Ovary (tissue), 10 donors: ENCODE data around the gene NKAIN4. TPM values are rescaled to one million over a fixed set of nuclear protein-coding genes. Genes with fewer than 3 reads are reported as not detected.

Source experiments
- DNase-seq, 5 donors: peaks; one replicate each; pipeline ENCODE4 v3.0.0-alpha.2; 2019 to 2020
- H3K27ac ChIP-seq, 2 donors: fragments of 200-600 bp; one replicate each; pipeline versions ENCODE4 v1.5.1 to v1.8.0; 2019 to 2022
- H3K27me3 ChIP-seq: fragments of 200-600 bp; one replicate; pipeline ENCODE4 v1.8.0; 2022
- H3K36me3 ChIP-seq: fragments of 200-600 bp; sonication (generic); one replicate; pipeline ENCODE4 v1.5.1; 2019
- H3K4me1 ChIP-seq: one replicate; pipeline ENCODE4 v1.8.1; 2013; ENCODE audit warnings: mild to moderate bottlenecking, moderate library complexity; ENCODE audit not compliant: insufficient read depth
- H3K4me3 ChIP-seq: fragments of 200-600 bp; sonication (generic); one replicate; pipeline ENCODE4 v1.5.1; 2017
- H3K9me3 ChIP-seq, 2 donors: fragments of 200-600 bp in 1 of 2; sonication (generic) in 1 of 2; one replicate each; pipeline versions ENCODE4 v1.5.1 to v1.8.1; 2013 to 2019; ENCODE audit warnings: mild to moderate bottlenecking in 1 of 2, moderate library complexity in 1 of 2
- CTCF ChIP-seq, 3 donors: fragments of 450-650 bp in 2 of 3; fragments of 200-600 bp in 1 of 3; IDR thresholded peaks; one replicate each; pipeline versions ENCODE4 v1.5.1 to v1.8.0; 2016 to 2022; ENCODE audit warnings: antibody characterized with exemption in 3 of 3, mild to moderate bottlenecking in 1 of 3
- EP300 ChIP-seq: sonication (generic); formaldehyde crosslinking; IDR thresholded peaks from one replicate; pipeline ENCODE4 v1.6.1; 2017; ENCODE audit warnings: antibody characterized with exemption
- POLR2A ChIP-seq: fragments of 450-650 bp; IDR thresholded peaks from one replicate; pipeline ENCODE4 v1.6.1; 2017; ENCODE audit warnings: antibody characterized with exemption, mild to moderate bottlenecking, moderate library complexity
- WGBS, 3 donors: extraction: QIAGEN DNeasy Blood & Tissue Kit in 1 of 3; methylation state at CpG; one replicate each; pipeline versions ENCODE4 v1.1.5 to v1.1.7; 2013 to 2017; 5-methylcytosine and 5-hydroxymethylcytosine counted together
- intact Hi-C, 4 donors: fragments of 100-400 bp; cut with DNase I; formaldehyde crosslinking; loops; one replicate each; pipeline versions ENCODE4 v1.11.0 to v1.15.1; 2022 to 2023
- long read RNA-seq, 3 donors: library from polyadenylated mRNA in 2 of 3; unstranded in 2 of 3; transcript quantifications; one replicate each; pipeline ENCODE4 v2.0.0 and lab custom pipeline, GENCODE V29; 2021 to 2026
- polyA plus RNA-seq, 2 donors: library from polyadenylated mRNA; stranded (reverse); fragments of 200-250 nt in 1 of 2; fragments of 350-450 nt in 1 of 2; fragmentation: Illumina TruSeq in 1 of 2; extraction: RNeasy Lipid Tissue Mini Kit (QIAGEN cat#74804) in 1 of 2; gene quantifications; one replicate each; pipeline ENCODE4 v1.2.3, GENCODE V29; 2013 to 2014
- total RNA-seq, 7 donors: library from RNA; depleted of rRNA in 2 of 7; stranded (reverse); fragments of >200 nt in 2 of 7; fragmentation: NEBNext Ultra II Directional in 3 of 7; extraction: Animal tissue kit (Norgen Biotek cat#: 25700) in 3 of 7; gene quantifications; one replicate each; pipeline versions ENCODE4 v1.1.0 to v1.2.4, GENCODE V29; 2016 to 2023
- donor health status: DM: no; HTN: no; CAD: no; lungs with moderate emphysema.
- donor health status: DM: no; HTN: no; CAD: no.
- donor health status: Bipolar disorder and iron deficiency.
- donor health status: DM: yes; HTN: yes; CAD: no.
- donor health status: DM: no; HTN: no; CAD: no.
- donor health status: DM: yes; HTN: yes; CAD: no.

Gene NKAIN4
- under 1 TPM in 2 of 7 donors, not detected in 5; 0.18 to 0.24 TPM for total RNA-seq
- not detected for polyA plus RNA-seq
- long read RNA-seq, donor 1, partial matches to known transcripts = 0 of 1 reads
- long read RNA-seq, donor 1, other reads (novel, unspliced or antisense) = 1 of 1 reads
- long read RNA-seq, donor 2, transcript NKAIN4-203 (7 exons, 1,430 nt) = major isoform, 9 of 11 reads
- long read RNA-seq, donor 2, partial matches to known transcripts = 0 of 11 reads
- long read RNA-seq, donor 2, other reads (novel, unspliced or antisense) = 0 of 11 reads
- long read RNA-seq, donor 3, partial matches to known transcripts = 0 of 1 reads
- long read RNA-seq, donor 3, other reads (novel, unspliced or antisense) = 1 of 1 reads

GRCh38 chr20:63254232-63254605, at the start of gene NKAIN4:
Gene NKAIN4, minus strand, starts transcription at chr20:63254463. Its CDS starts 13 bp downstream, at chr20:63254450.
- no peaks in the 10 kb centered on the region for H3K36me3 ChIP-seq
- WGBS, 3 donors = 0 to 5% (median 1%) methylated on average over 7 to 46 of the region's 46 CpGs
- no peak for DNase-seq
- H3K27me3 ChIP-seq = no peaks in the 10 kb centered on the region
- no peaks in the 10 kb centered on the region for H3K9me3 ChIP-seq
- no peak within 1 kb of the TSS for H3K27ac ChIP-seq
- no peaks in the 10 kb centered on the region for H3K4me1 ChIP-seq
- no peak for TF ChIP-seq CTCF (IDR thresholded peaks at IDR 0.05)
- TF ChIP-seq EP300 = no peak
- TF ChIP-seq POLR2A = no peak
- no peak within 1 kb of the TSS for H3K4me3 ChIP-seq
- intact Hi-C loops = no loop called here

DNA sequence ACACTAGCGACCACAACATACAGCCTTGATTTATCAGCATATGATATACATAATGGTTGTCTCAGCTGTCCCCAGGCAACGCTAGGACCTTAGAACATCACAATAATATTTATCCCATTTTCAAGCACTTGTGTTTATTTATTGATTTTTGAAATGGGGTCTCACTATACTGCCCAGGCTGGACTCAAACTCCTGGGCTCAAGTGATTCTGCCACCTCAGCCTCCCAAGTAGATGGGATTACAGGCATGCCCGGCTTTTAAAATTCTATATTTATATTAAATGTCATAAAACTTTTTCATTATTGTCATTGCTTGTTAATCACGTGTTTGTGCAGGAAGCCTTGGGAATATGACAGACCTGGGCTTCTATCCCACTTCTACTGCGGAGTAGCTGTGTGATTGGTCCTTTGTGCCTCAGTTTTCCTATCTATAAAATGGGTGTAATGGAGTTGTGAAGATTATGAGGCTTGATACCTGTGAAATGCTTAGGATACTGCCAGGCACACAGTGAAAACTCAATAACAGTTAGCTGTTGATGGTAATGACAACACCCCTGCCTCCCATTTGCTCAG, 48.9 kb upstream of the NKAIN4 start:
- intact Hi-C loops = no loop called here
- TF ChIP-seq EP300 = no peak
- TF ChIP-seq POLR2A = no peak
- TF ChIP-seq CTCF (IDR thresholded peaks at IDR 0.05) = no peak
- WGBS, 3 donors = 53 to 67% (median 61%) methylated on average over 5 of the region's 5 CpGs
- Histone ChIP-seq H3K27ac (no peak overlapping the region), H3K4me1 (no peaks in the 10 kb centered on the region), H3K36me3 (no peaks in the 10 kb centered on the region), H3K27me3 (no peaks in the 10 kb centered on the region), H3K9me3 (peaks cover 0 to 4% of the 10 kb centered on the region in 2 donors), H3K4me3 (no peak overlapping the region)
- no peak for DNase-seq

DNA sequence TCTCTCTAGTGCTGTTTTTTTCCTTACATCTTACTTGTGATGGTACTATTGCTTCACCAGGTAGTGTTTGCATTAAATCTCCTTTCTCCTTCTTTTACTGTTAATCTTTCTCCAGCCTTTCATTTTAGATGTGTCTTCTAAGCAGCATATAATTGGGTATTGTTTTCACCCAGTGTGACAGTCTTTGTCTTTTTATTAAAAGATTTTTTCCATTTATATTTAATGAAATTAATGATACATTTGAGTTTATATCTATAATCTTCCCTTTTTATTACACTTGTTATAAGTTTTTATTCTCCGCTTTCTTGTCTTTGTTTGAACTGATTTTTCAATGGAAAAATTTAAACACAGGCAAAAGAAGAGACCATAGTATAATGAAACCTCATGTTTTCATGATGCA, 47.4 kb upstream of the NKAIN4 start:
- H3K9me3 ChIP-seq = peaks cover 0 to 4% of the 10 kb centered on the region in 2 donors
- intact Hi-C loops = no loop called here
- peaks cover 4% of the 10 kb centered on the region for H3K27me3 ChIP-seq
- H3K27ac ChIP-seq = no peak overlapping the region
- no peak for DNase-seq
- H3K36me3 ChIP-seq = no peaks in the 10 kb centered on the region
- no peak overlapping the region for H3K4me3 ChIP-seq
- WGBS, 3 donors = 96 to 98% (median 98%) methylated on average over 1 of the region's 1 CpG
- H3K4me1 ChIP-seq = no peaks in the 10 kb centered on the region
- TF ChIP-seq POLR2A = no peak
- no peak for TF ChIP-seq CTCF (IDR thresholded peaks at IDR 0.05)
- no peak for TF ChIP-seq EP300

DNA sequence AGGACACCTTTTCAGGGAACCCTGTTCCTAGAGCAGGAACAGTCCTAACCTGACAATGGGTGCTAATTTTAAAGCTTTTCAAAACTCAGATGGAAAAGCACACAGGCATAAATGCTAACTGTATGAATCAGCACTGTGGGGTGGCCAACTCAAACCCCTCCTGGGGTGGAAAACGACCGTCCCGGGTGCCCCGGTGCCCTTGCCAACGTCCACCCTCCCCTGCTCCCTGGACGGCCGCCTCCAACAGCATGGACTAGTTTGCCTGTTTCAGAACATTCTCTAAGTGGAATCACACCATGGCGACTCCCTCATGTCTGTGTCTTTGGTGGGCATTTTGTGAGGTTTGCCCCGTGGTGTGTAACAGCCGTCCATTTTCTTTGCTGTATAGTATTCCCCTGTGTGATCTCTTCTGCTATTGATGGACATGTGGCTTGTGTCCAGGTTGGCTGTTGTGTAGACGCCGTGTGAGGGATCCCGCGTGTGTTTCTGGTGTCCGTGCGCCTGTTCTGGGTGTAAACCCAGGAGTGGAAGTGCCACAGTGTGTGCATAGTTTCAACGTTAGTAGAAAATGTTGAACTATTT, 44.6 kb upstream of the NKAIN4 start:
- intact Hi-C loops = no loop called here
- H3K27ac ChIP-seq = no peak overlapping the region
- H3K4me1 ChIP-seq = no peaks in the 10 kb centered on the region
- H3K27me3 ChIP-seq = peaks cover 4% of the 10 kb centered on the region
- H3K36me3 ChIP-seq = no peaks in the 10 kb centered on the region
- TF ChIP-seq POLR2A (no peak), CTCF (IDR thresholded peaks at IDR 0.05) (no peak), EP300 (no peak)
- no peak overlapping the region for H3K4me3 ChIP-seq
- DNase-seq = no peak
- 84 to 87% (median 85%) methylated on average over 17 of the region's 17 CpGs for WGBS, 3 donors
- peaks cover 0 to 4% of the 10 kb centered on the region in 2 donors for H3K9me3 ChIP-seq
